Tibial nerve (tissue), 4 donors: ENCODE data around the gene UGGT1. TPM values are rescaled to one million over a fixed set of nuclear protein-coding genes. Genes with fewer than 3 reads are reported as not detected.

Experiments
- DNase-seq, 2 donors: peaks; one replicate each; pipeline ENCODE4 v3.0.0-alpha.2; 2019; ENCODE audit warnings: low spot score in 2 of 2
- H3K27ac ChIP-seq, 4 donors: fragments of 200-600 bp; sonication (generic) in 3 of 4; one replicate each; pipeline ENCODE4 v1.5.1; 2017 to 2019; ENCODE audit warnings: mild to moderate bottlenecking in 1 of 4
- H3K27me3 ChIP-seq, 2 donors: fragments of 200-600 bp; sonication (generic) in 1 of 2; one replicate each; pipeline versions ENCODE4 v1.5.1 to v1.6.0; 2017 to 2019
- H3K36me3 ChIP-seq, 3 donors: fragments of 200-600 bp; sonication (generic); one replicate each; pipeline ENCODE4 v1.5.1; 2018 to 2019
- H3K4me1 ChIP-seq, 4 donors: fragments of 200-600 bp; sonication (generic) in 3 of 4; one replicate each; pipeline ENCODE4 v1.5.1; 2017 to 2019
- H3K4me3 ChIP-seq, 4 donors: fragments of 200-600 bp; sonication (generic) in 3 of 4; one replicate each; pipeline ENCODE4 v1.5.1; 2017 to 2019; ENCODE audit warnings: mild to moderate bottlenecking in 1 of 4, moderate library complexity in 1 of 4
- H3K9me3 ChIP-seq, 4 donors: fragments of 200-600 bp; sonication (generic) in 3 of 4; one replicate each; pipeline ENCODE4 v1.5.1; 2017 to 2019
- CTCF ChIP-seq, 5 experiments: fragments of 200-600 bp in 3 of 5; fragments of 450-650 bp in 2 of 5; sonication (generic) in 3 of 5; IDR thresholded peaks; one replicate each; pipeline ENCODE4 v1.5.1; 2016 to 2019; ENCODE audit warnings: antibody characterized with exemption in 5 of 5, mild to moderate bottlenecking in 3 of 5, moderate library complexity in 2 of 5
- EP300 ChIP-seq, 2 donors: sonication (generic); formaldehyde crosslinking; IDR thresholded peaks; one replicate each; pipeline ENCODE4 v1.6.1; 2017; ENCODE audit warnings: antibody characterized with exemption in 2 of 2, mild to moderate bottlenecking in 1 of 2
- POLR2A ChIP-seq, 2 donors: fragments of 450-650 bp; IDR thresholded peaks; one replicate each; pipeline ENCODE4 v1.6.1; 2017; ENCODE audit warnings: antibody characterized with exemption in 2 of 2, mild to moderate bottlenecking in 2 of 2, moderate library complexity in 2 of 2
- WGBS, 2 donors: methylation state at CpG; one replicate each; pipeline ENCODE4 v1.1.5; 2018; 5-methylcytosine and 5-hydroxymethylcytosine counted together
- total RNA-seq, 4 donors: library from RNA; depleted of rRNA; stranded (reverse); fragments of >200 nt; gene quantifications; one replicate each; pipeline ENCODE4 v1.1.0, GENCODE V29; 2016

Gene UGGT1
- total RNA-seq, 4 donors from 2014 or later: 57.1 to 92.7 (median 66.2) TPM

DNA sequence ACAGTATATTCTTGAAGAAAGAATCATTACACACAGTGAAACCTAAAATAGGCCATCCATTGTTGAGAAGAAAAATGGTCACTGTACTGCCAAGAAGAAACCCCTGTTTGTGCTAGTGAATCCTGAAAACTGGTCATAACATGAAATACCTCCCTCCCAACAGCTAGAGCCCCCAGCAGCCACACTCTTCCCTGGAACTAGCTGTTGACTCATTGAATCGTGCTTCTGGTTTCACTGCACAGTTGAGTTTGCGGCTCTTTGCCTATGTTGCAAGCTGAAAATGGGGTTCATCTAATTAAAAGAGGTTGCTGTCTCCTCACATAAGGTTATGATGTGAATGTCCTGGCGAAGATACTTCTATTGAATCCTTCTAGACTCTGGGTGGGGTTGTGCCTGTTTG lies 86.3 kb downstream of the UGGT1 start:
- no peaks in the 10 kb centered on the region for H3K9me3 ChIP-seq
- no peaks in the 10 kb centered on the region for H3K4me1 ChIP-seq
- no peaks in the 10 kb centered on the region for H3K27me3 ChIP-seq
- WGBS, 2 donors: 75 to 88% methylated on average over 3 of the region's 3 CpGs
- no peak for TF ChIP-seq CTCF (IDR thresholded peaks at IDR 0.05)
- no peak for TF ChIP-seq EP300 (IDR thresholded peaks at IDR 0.05)
- no peak for TF ChIP-seq POLR2A (IDR thresholded peaks at IDR 0.05)
- no peak overlapping the region for H3K4me3 ChIP-seq
- no peak for DNase-seq
- H3K27ac ChIP-seq: no peak overlapping the region
- peaks cover 0 to 98% (median 38%) of the 10 kb centered on the region in 3 donors for H3K36me3 ChIP-seq

DNA sequence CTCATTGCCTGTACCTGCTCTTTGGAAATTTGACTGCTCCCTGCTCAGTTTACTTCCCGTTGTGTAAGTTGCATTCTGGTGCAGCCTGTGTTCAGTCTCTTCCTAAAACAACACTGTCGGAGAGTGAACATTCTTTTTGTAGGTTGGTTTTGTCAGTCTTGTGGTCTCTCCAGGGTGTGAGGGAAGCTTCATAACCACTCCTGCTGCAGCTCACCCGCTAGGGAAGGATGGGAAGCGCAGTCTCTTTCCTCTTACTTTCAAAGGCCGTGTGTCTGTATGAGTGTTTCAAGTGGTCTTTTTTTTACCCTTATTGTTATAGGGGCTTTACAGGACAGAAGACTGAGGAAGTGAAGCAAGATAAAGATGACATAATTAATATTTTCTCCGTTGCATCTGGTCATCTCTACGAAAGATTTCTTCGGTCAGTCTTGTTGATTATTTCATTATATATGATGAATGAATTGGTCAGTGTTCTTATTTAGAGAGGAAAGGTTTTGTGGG lies 87.2 kb downstream of the UGGT1 start:
- DNase-seq: no peak
- Histone ChIP-seq H3K9me3 (no peaks in the 10 kb centered on the region), H3K4me1 (no peaks in the 10 kb centered on the region), H3K27me3 (no peaks in the 10 kb centered on the region), H3K27ac (no peak overlapping the region), H3K4me3 (no peak overlapping the region), H3K36me3 (peaks cover 0 to 98% (median 33%) of the 10 kb centered on the region in 3 donors)
- TF ChIP-seq POLR2A (IDR thresholded peaks at IDR 0.05): no peak
- no peak for TF ChIP-seq CTCF (IDR thresholded peaks at IDR 0.05)
- no peak for TF ChIP-seq EP300 (IDR thresholded peaks at IDR 0.05)
- WGBS, 2 donors: 85 to 88% methylated on average over 8 of the region's 8 CpGs

DNA sequence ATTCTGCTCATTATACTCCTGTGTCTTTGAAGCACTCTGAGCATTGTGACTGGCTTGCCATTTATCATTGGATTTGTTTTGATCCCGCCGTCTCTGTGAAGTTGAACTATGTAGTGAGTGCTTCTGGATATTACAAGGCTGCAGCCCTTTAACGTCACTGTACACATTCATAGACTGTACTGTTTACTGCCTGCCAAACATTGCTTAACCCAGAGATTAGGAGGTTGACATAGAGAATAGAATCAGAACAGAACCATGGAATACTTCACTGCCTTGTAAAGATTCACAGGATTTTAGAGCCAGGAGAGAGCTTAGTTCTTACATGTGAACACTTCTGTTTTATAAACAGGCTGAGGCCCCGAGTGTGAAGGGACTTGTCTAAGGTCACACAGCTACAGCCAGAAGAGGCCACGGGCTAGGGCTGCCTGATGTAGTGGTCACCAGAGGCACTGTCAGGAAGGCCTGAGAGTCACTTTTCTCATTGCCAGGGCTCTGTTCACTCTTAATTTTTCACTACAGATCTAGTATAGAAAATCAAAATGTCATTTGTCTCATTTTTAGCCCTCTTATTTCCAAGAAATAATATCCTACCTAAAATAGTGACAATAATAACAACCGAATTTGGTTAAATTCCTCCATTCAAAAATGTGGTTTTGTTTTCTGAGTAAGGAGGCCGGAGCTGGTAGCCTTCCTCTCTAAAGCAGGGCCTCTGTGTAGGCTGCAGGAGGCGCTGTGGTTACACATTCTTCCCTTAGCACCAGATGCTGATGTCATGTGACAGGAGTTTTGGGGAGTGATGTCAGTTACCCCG lies 87.9 kb downstream of the UGGT1 start:
- no peaks in the 10 kb centered on the region for H3K27me3 ChIP-seq
- H3K27ac ChIP-seq: no peak overlapping the region
- H3K4me3 ChIP-seq: no peak overlapping the region
- peak; percentile 52 to 64 (median 52) for TF ChIP-seq CTCF (IDR thresholded peaks at IDR 0.05)
- TF ChIP-seq POLR2A (IDR thresholded peaks at IDR 0.05): no peak
- 56 to 62% methylated on average over 9 of the region's 9 CpGs for WGBS, 2 donors
- H3K36me3 ChIP-seq: peaks cover 0 to 98% (median 33%) of the 10 kb centered on the region in 3 donors
- peak in 1 of 2 donors; percentile 50 for DNase-seq
- no peaks in the 10 kb centered on the region for H3K9me3 ChIP-seq
- no peaks in the 10 kb centered on the region for H3K4me1 ChIP-seq

- no peaks in the 10 kb centered on the region for H3K4me1 ChIP-seq
- no peak overlapping the region for H3K27ac ChIP-seq
- H3K4me3 ChIP-seq: no peak overlapping the region
- TF ChIP-seq EP300 (IDR thresholded peaks at IDR 0.05): no peak
- TF ChIP-seq CTCF (IDR thresholded peaks at IDR 0.05): no peak
- no peak for TF ChIP-seq POLR2A (IDR thresholded peaks at IDR 0.05)
- WGBS, 2 donors: 89 to 90% methylated on average over 4 of the region's 4 CpGs
- H3K36me3 ChIP-seq: peaks cover 0 to 97% (median 32%) of the 10 kb centered on the region in 3 donors
- no peaks in the 10 kb centered on the region for H3K9me3 ChIP-seq
- DNase-seq: no peak
- no peaks in the 10 kb centered on the region for H3K27me3 ChIP-seq
Measured at GRCh38 chr2:128179461-128179755, 88.4 kb downstream of the UGGT1 start.

GRCh38 chr2:128180031-128180430 lies 89.0 kb downstream of the UGGT1 start:
- no peaks in the 10 kb centered on the region for H3K9me3 ChIP-seq
- no peaks in the 10 kb centered on the region for H3K27me3 ChIP-seq
- H3K4me1 ChIP-seq: no peaks in the 10 kb centered on the region
- no peak overlapping the region for H3K4me3 ChIP-seq
- TF ChIP-seq POLR2A (IDR thresholded peaks at IDR 0.05) (no peak), CTCF (IDR thresholded peaks at IDR 0.05) (no peak), EP300 (IDR thresholded peaks at IDR 0.05) (no peak)
- H3K27ac ChIP-seq: no peak overlapping the region
- DNase-seq: no peak
- peaks cover 0 to 96% (median 27%) of the 10 kb centered on the region in 3 donors for H3K36me3 ChIP-seq
- 76 to 77% methylated on average over 4 of the region's 4 CpGs for WGBS, 2 donors
